Vagina (tissue), 2 donors: ENCODE results near the gene SIK3.

Experiments used
- POLR2A ChIP-seq, 2 donors: fragments of 450-650 bp; IDR thresholded peaks; one replicate each; pipeline ENCODE4 v1.6.1; 2017; ENCODE audit warnings: antibody characterized with exemption in 2 of 2, mild to moderate bottlenecking in 2 of 2, moderate library complexity in 2 of 2
- POLR2AphosphoS5 ChIP-seq, 2 donors: sonication (generic); formaldehyde crosslinking; IDR thresholded peaks; one replicate each; pipeline ENCODE4 v1.9.0; 2017; ENCODE audit warnings: antibody characterized with exemption in 2 of 2, mild to moderate bottlenecking in 2 of 2, low read depth in 1 of 2; ENCODE audit not compliant: insufficient read depth in 1 of 2
- TF ChIP-seq, protein P1 (sequence below), 3 experiments: fragments of 450-650 bp in 2 of 3; fragments of 200-600 bp in 1 of 3; sonication (generic) in 1 of 3; IDR thresholded peaks; one replicate each; pipeline ENCODE4 v1.5.1; 2017 to 2019; ENCODE audit warnings: antibody characterized with exemption in 3 of 3, mild to moderate bottlenecking in 2 of 3, moderate library complexity in 2 of 3

DNA sequence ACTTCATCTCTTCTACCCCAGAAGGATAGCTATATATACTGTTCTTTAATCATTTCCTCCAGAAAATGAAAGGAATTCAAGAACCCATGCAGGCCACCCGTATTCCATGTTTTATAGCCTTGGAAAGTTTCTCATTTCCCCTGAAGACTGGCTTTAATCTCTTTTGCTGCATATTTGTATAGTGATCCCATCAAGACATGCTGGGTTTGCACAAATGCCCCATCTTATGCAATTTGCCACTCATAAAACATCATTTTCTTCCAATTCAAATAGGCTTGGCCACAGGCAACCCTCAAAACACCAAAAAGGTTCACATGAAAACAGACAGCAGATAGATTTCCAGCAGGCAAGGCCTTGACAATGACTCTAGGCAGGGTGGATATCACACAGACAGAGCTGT, 232.5 kb downstream of the SIK3 start:
- TF ChIP-seq, protein P1, sequence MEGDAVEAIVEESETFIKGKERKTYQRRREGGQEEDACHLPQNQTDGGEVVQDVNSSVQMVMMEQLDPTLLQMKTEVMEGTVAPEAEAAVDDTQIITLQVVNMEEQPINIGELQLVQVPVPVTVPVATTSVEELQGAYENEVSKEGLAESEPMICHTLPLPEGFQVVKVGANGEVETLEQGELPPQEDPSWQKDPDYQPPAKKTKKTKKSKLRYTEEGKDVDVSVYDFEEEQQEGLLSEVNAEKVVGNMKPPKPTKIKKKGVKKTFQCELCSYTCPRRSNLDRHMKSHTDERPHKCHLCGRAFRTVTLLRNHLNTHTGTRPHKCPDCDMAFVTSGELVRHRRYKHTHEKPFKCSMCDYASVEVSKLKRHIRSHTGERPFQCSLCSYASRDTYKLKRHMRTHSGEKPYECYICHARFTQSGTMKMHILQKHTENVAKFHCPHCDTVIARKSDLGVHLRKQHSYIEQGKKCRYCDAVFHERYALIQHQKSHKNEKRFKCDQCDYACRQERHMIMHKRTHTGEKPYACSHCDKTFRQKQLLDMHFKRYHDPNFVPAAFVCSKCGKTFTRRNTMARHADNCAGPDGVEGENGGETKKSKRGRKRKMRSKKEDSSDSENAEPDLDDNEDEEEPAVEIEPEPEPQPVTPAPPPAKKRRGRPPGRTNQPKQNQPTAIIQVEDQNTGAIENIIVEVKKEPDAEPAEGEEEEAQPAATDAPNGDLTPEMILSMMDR (IDR thresholded peaks at IDR 0.05), result no peak
- no peak for TF ChIP-seq POLR2A (IDR thresholded peaks at IDR 0.05)
- no peak for TF ChIP-seq POLR2AphosphoS5 (IDR thresholded peaks at IDR 0.05; ENCODE audit: insufficient read depth in 1 of 2, low read depth in 1 of 2)
